ENCODE data around the gene C3orf52. TPM values are rescaled to one million over a fixed set of nuclear protein-coding genes. Genes with fewer than 3 reads are reported as not detected.

Gene C3orf52
- total RNA-seq, 1 donor from 2014 or later: 1.4 TPM

- H3K9me3 Mint-ChIP-seq (ENCODE audit: unreplicated experiment): no peaks in the 10 kb centered on the region
- no peak for DNase-seq (ENCODE audit: extremely low spot score, unreplicated experiment)
- H3K36me3 Mint-ChIP-seq (ENCODE audit: unreplicated experiment): no peaks in the 10 kb centered on the region
- H3K4me1 Mint-ChIP-seq (ENCODE audit: unreplicated experiment): peaks cover 12% of the 10 kb centered on the region
- no peaks in the 10 kb centered on the region for H3K27me3 Mint-ChIP-seq (ENCODE audit: unreplicated experiment)
- H3K27ac Mint-ChIP-seq (ENCODE audit: unreplicated experiment): no peak overlapping the region
- no peak overlapping the region for H3K4me3 Mint-ChIP-seq (ENCODE audit: unreplicated experiment)
- no peak for TF ChIP-seq CTCF (IDR thresholded peaks at IDR 0.05)
These were observed 37.4 kb downstream of the C3orf52 start for GRCh38 chr3:112123548-112123947.

GRCh38 chr3:112124907-112125607 is 38.9 kb downstream of the C3orf52 start:
- TF ChIP-seq CTCF (IDR thresholded peaks at IDR 0.05): no peak
- peaks cover 14% of the 10 kb centered on the region for H3K4me1 Mint-ChIP-seq (ENCODE audit: unreplicated experiment)
- H3K4me3 Mint-ChIP-seq (ENCODE audit: unreplicated experiment): no peak overlapping the region
- H3K36me3 Mint-ChIP-seq (ENCODE audit: unreplicated experiment): no peaks in the 10 kb centered on the region
- H3K9me3 Mint-ChIP-seq (ENCODE audit: unreplicated experiment): no peaks in the 10 kb centered on the region
- H3K27me3 Mint-ChIP-seq (ENCODE audit: unreplicated experiment): no peaks in the 10 kb centered on the region
- no peak overlapping the region for H3K27ac Mint-ChIP-seq (ENCODE audit: unreplicated experiment)
- DNase-seq (ENCODE audit: extremely low spot score, unreplicated experiment): no peak

DNA sequence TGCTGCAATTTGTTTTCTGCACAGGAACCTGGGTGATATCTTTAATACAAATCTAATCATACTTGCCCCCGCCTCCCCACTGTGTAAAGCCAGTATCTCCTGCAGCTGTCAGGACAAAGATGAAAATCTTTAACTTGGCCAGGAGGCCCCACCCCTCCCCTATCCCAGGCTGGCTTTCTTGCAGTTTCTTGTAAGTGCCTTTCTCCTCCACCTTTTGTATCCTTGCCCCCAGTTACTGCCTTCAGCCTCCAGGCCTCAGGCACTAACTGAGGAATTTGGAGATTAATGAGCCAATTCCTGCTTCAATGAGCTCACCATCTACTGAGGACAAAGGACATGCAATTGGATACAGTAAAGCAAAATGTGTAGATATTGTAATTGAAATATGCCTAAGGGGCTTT is 40.3 kb downstream of the C3orf52 start:
- H3K4me3 Mint-ChIP-seq (ENCODE audit: unreplicated experiment): no peak overlapping the region
- H3K9me3 Mint-ChIP-seq (ENCODE audit: unreplicated experiment): no peaks in the 10 kb centered on the region
- no peaks in the 10 kb centered on the region for H3K36me3 Mint-ChIP-seq (ENCODE audit: unreplicated experiment)
- H3K27me3 Mint-ChIP-seq (ENCODE audit: unreplicated experiment): no peaks in the 10 kb centered on the region
- TF ChIP-seq CTCF (IDR thresholded peaks at IDR 0.05): no peak
- no peak for DNase-seq (ENCODE audit: extremely low spot score, unreplicated experiment)
- H3K27ac Mint-ChIP-seq (ENCODE audit: unreplicated experiment): no peak overlapping the region
- peaks cover 14% of the 10 kb centered on the region for H3K4me1 Mint-ChIP-seq (ENCODE audit: unreplicated experiment)

DNA sequence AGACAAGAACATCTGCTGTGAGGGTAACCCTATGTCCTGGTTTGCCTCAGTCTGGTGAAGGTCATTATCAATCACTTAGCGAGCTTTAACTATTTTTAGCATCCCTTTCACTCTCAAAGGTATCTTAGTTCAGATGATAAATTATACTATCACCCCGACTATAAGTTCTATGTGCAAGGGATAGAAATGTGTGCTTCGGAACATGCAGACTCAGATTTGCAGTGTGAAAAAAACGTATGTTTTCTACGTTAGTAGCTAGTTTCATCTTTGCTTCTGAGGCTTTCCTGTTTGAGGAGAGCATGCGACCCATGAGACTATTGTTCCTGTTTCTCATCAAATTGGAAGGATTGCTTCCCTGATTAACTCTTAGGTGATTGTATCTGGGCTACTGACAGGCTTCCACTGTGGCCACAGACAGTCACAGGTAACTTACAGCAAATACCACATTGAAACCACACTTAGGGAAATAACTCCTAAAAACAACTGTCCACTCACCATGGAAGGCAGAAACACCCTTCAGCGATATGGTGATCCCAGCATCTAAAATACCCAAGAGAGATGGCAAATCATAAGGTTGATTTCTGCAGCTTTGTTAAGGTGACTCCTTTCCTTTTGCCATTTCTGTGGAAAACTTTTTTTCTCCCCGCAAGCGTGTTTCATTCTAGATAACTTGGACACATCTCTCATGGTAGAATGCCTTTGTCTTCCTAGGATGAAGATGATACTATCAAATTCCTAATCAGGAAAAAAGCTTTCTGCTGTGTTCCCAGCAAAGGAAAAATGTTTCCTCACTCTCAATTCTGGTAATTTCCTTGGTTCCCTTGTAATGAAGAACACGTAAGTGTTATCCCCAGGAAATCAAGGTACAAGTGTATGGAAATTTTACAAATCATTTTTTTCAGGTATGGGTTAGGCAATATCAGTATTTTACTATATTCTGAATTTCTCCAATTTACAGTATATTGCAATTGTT is 41.6 kb downstream of the C3orf52 start:
- H3K4me3 Mint-ChIP-seq (ENCODE audit: unreplicated experiment): no peak overlapping the region
- no peaks in the 10 kb centered on the region for H3K27me3 Mint-ChIP-seq (ENCODE audit: unreplicated experiment)
- H3K9me3 Mint-ChIP-seq (ENCODE audit: unreplicated experiment): no peaks in the 10 kb centered on the region
- DNase-seq (ENCODE audit: extremely low spot score, unreplicated experiment): no peak
- H3K36me3 Mint-ChIP-seq (ENCODE audit: unreplicated experiment): no peaks in the 10 kb centered on the region
- no peak for TF ChIP-seq CTCF (IDR thresholded peaks at IDR 0.05)
- peaks cover 14% of the 10 kb centered on the region for H3K4me1 Mint-ChIP-seq (ENCODE audit: unreplicated experiment)
- no peak overlapping the region for H3K27ac Mint-ChIP-seq (ENCODE audit: unreplicated experiment)
